H1 (cell line): Measurements from ENCODE around the gene CHD8. TPM values are rescaled to one million over a fixed set of nuclear protein-coding genes. Genes with fewer than 3 reads are reported as not detected.

Experiments used
- CTCF ChIA-PET: fragments of 300-600 bp; sonication (Branson Sonifier 250); formaldehyde crosslinking; loops from one replicate; lab custom pipeline; 2021; ENCODE audit not compliant: partially characterized antibody; lab: Charles Lee
- POLR2A ChIA-PET: fragments of 300-600 bp; sonication (Branson Sonifier 250); formaldehyde crosslinking; loops from one replicate; lab custom pipeline; 2021; ENCODE audit warnings: inconsistent platforms; ENCODE audit not compliant: partially characterized antibody; lab: Charles Lee
- DNase-seq, 2 experiments: peaks; one replicate each; pipeline versions ENCODE4 v3.0.0 to v3.0.0-alpha.2; 2010 to 2022; ENCODE audit warnings: low spot score in 2 of 2, low read depth in 1 of 2, mixed read lengths in 1 of 2
- FAIRE-seq: peaks from 2 replicates; lab custom pipeline; 2011; peaks lifted over from hg19 to GRCh38; lab: Jason Lieb, UNC
- H2AFZ ChIP-seq: 2 replicates; pipeline ENCODE4 v1.8.1; 2012; ENCODE audit warnings: low read length, inconsistent platforms
- H2AK5ac ChIP-seq: 2 replicates; pipeline ENCODE4 v1.6.1; 2013; ENCODE audit warnings: low read depth, low read length
- H2BK120ac ChIP-seq: replicated peaks from 2 replicates; pipeline ENCODE3; 2013; ENCODE audit warnings: low read depth, low read length, inconsistent platforms
- H2BK12ac ChIP-seq: 2 replicates; pipeline ENCODE4 v1.6.1; 2013; ENCODE audit warnings: low read depth, low read length
- H2BK15ac ChIP-seq: 2 replicates; pipeline ENCODE4 v1.6.1; 2013; ENCODE audit warnings: low read length
- H2BK20ac ChIP-seq: 2 replicates; pipeline ENCODE4 v1.6.1; 2013; ENCODE audit warnings: low read length
- H2BK5ac ChIP-seq: 2 replicates; pipeline ENCODE4 v1.6.1; 2013; ENCODE audit warnings: low read depth, low read length
- H3K14ac ChIP-seq: 2 replicates; pipeline ENCODE4 v1.6.1; 2013; ENCODE audit warnings: inconsistent platforms; ENCODE audit not compliant: insufficient read length
- H3K18ac ChIP-seq: 2 replicates; pipeline ENCODE4 v1.6.1; 2013; ENCODE audit warnings: low read length; ENCODE audit errors: extremely low read depth
- H3K23ac ChIP-seq: 2 replicates; pipeline ENCODE4 v1.6.1; 2013; ENCODE audit warnings: inconsistent platforms; ENCODE audit not compliant: insufficient read length
- H3K23me2 ChIP-seq: 2 replicates; pipeline ENCODE4 v1.6.1; 2013; ENCODE audit warnings: low read depth, low read length
- H3K27ac ChIP-seq: 2 replicates; pipeline ENCODE4 v1.6.1; 2011; ENCODE audit warnings: low read depth, low read length, inconsistent platforms
- H3K27me3 ChIP-seq, 4 experiments: replicated peaks in 1 of 4; 1 replicate in 1 of 4; 2 replicates in 3 of 4; pipeline versions ENCODE4 v1.6.1 to v1.8.1; 2011 to 2013; ENCODE audit warnings: low read length in 3 of 4, mild to moderate bottlenecking in 3 of 4, inconsistent platforms in 2 of 4, mixed read lengths in 2 of 4, moderate library complexity in 1 of 4; ENCODE audit not compliant: control insufficient read depth in 3 of 4, insufficient read depth in 3 of 4; ENCODE audit errors: extremely low read depth in 1 of 4
- H3K36me3 ChIP-seq, 4 experiments: 2 replicates each; pipeline versions ENCODE4 v1.6.1 to v1.8.1; 2011 to 2013; ENCODE audit warnings: mild to moderate bottlenecking in 4 of 4, low read length in 3 of 4, moderate library complexity in 2 of 4, control low read depth in 1 of 4, inconsistent platforms in 1 of 4; ENCODE audit not compliant: insufficient read depth in 4 of 4, control insufficient read depth in 2 of 4
- H3K4ac ChIP-seq: replicated peaks from 2 replicates; pipeline ENCODE3; 2013; ENCODE audit warnings: low read length, low read depth, mixed read lengths, inconsistent platforms; ENCODE audit not compliant: insufficient read length
- H3K4me1 ChIP-seq, 4 experiments: replicated peaks in 1 of 4; 1 replicate in 1 of 4; 2 replicates in 3 of 4; pipeline versions ENCODE4 v1.6.1 to v1.8.1; 2011 to 2013; ENCODE audit warnings: low read length in 3 of 4, inconsistent platforms in 2 of 4, mixed read lengths in 1 of 4; ENCODE audit not compliant: insufficient read depth in 4 of 4, control insufficient read depth in 3 of 4
- H3K4me2 ChIP-seq, 2 experiments: 2 replicates each; pipeline versions ENCODE4 v1.6.1 to v1.8.1; 2011 to 2013; ENCODE audit warnings: low read depth in 2 of 2, low read length in 2 of 2, control low read depth in 1 of 2, inconsistent platforms in 1 of 2, mild to moderate bottlenecking in 1 of 2; ENCODE audit not compliant: insufficient read depth in 1 of 2
- H3K4me3 ChIP-seq, 4 experiments: fragments of 200-600, 300-600 bp in 1 of 4; sonication (generic), shearing (Covaris generic), sonication (Bioruptor Twin) in 1 of 4; 2 replicates each; pipeline versions ENCODE4 v1.5.1 to v1.8.1; 2011 to 2016; ENCODE audit warnings: low read length in 4 of 4, low read depth in 3 of 4, control low read depth in 2 of 4, inconsistent platforms in 2 of 4, mild to moderate bottlenecking in 2 of 4, mixed read lengths in 1 of 4, moderate library complexity in 1 of 4; ENCODE audit not compliant: insufficient read depth in 2 of 4; ENCODE audit errors: extremely low read depth in 1 of 4
- H3K56ac ChIP-seq: replicated peaks from 2 replicates; pipeline ENCODE3; 2013; ENCODE audit warnings: low read depth, mild to moderate bottlenecking, mixed read lengths, low read length, inconsistent platforms; ENCODE audit not compliant: insufficient read length
- H3K79me1 ChIP-seq: 2 replicates; pipeline ENCODE4 v1.6.1; 2013; ENCODE audit warnings: low read depth, low read length, control low read depth
- H3K79me2 ChIP-seq, 2 experiments: 2 replicates each; pipeline versions ENCODE4 v1.6.1 to v1.8.1; 2012 to 2013; ENCODE audit warnings: low read length in 2 of 2, mild to moderate bottlenecking in 2 of 2, inconsistent platforms in 1 of 2; ENCODE audit not compliant: insufficient read depth in 2 of 2, control insufficient read depth in 1 of 2
- H3K9ac ChIP-seq, 4 experiments: replicated peaks in 1 of 4; 1 replicate in 1 of 4; 2 replicates in 3 of 4; pipeline versions ENCODE4 v1.6.1 to v1.8.1; 2011 to 2013; ENCODE audit warnings: low read depth in 3 of 4, low read length in 3 of 4, control low read depth in 2 of 4, mild to moderate bottlenecking in 2 of 4, moderate library complexity in 2 of 4, inconsistent platforms in 1 of 4; ENCODE audit errors: extremely low read depth in 1 of 4
- H3K9me3 ChIP-seq, 2 experiments: 2 replicates each; pipeline versions ENCODE4 v1.6.1 to v1.8.1; 2012 to 2013; ENCODE audit warnings: mild to moderate bottlenecking in 2 of 2, moderate library complexity in 2 of 2, control low read depth in 1 of 2, inconsistent platforms in 1 of 2, low read depth in 1 of 2, low read length in 1 of 2, mixed read lengths in 1 of 2; ENCODE audit not compliant: insufficient read depth in 2 of 2
- H4K20me1 ChIP-seq, 2 experiments: replicated peaks in 1 of 2; 2 replicates each; pipeline versions ENCODE3 to v1.8.1; 2011 to 2013; ENCODE audit warnings: inconsistent platforms in 2 of 2, low read length in 2 of 2, mild to moderate bottlenecking in 1 of 2; ENCODE audit not compliant: insufficient read depth in 2 of 2, control insufficient read depth in 1 of 2
- H4K5ac ChIP-seq: 2 replicates; pipeline ENCODE4 v1.6.1; 2013; ENCODE audit warnings: low read length, low read depth, mixed read lengths, inconsistent platforms; ENCODE audit not compliant: insufficient read length
- H4K8ac ChIP-seq: 2 replicates; pipeline ENCODE4 v1.8.0; 2013; ENCODE audit warnings: mild to moderate bottlenecking, moderate library complexity, low read length, inconsistent platforms; ENCODE audit not compliant: insufficient read depth; ENCODE audit errors: extremely low read depth
- H4K91ac ChIP-seq: replicated peaks from 2 replicates; pipeline ENCODE3; 2013; ENCODE audit warnings: low read length, mixed read lengths, inconsistent platforms; ENCODE audit not compliant: insufficient read length
- ATF3 ChIP-seq: IDR thresholded peaks from 2 replicates; pipeline ENCODE4 v1.6.1; 2011; ENCODE audit warnings: low read depth, mild to moderate bottlenecking, low read length; ENCODE audit not compliant: insufficient read depth
- POLR2AphosphoS5 ChIP-seq: IDR thresholded peaks from 2 replicates; pipeline ENCODE4 v1.6.1; 2011; ENCODE audit warnings: low read depth, low read length
- WGBS, 2 experiments: shearing (Covaris generic) in 1 of 2; methylation state at CpG; one replicate each; pipeline versions ENCODE4 v1.1.6 to v1.1.7; 2013 to 2015; ENCODE audit warnings: low lambda C conversion rate in 2 of 2, mixed read lengths in 2 of 2, inconsistent platforms in 1 of 2, low coverage in 1 of 2, missing lambda C conversion rate in 1 of 2; ENCODE audit not compliant: insufficient replicate concordance in 2 of 2, insufficient coverage in 1 of 2, insufficient read length in 1 of 2; ENCODE audit errors: extremely low coverage in 1 of 2, missing lambda C conversion rate in 1 of 2; 5-methylcytosine and 5-hydroxymethylcytosine counted together
- polyA plus RNA-seq, 7 experiments: library from polyadenylated mRNA; depleted of rRNA in 3 of 7; stranded (reverse) in 5 of 7; unstranded in 2 of 7; fragments of >200 nt in 5 of 7; fragments of 200-250 nt in 2 of 7; gene quantifications; 1 replicate in 5 of 7; 2 replicates in 1 of 7; 4 replicates in 1 of 7; pipeline versions ENCODE4 v1.2.1 to v1.2.3, GENCODE V29; 2011 to 2013; ENCODE audit warnings: missing spikeins in 2 of 7, mixed read lengths in 2 of 7
- total RNA-seq: library from RNA; stranded (reverse); fragmentation: NEBNext Ultra II Directional; extraction: Animal tissue kit (Norgen Biotek cat#: 25700); gene quantifications from 2 replicates; pipeline ENCODE4 v1.2.1, GENCODE V29; 2021

Gene CHD8
- total and polyA plus RNA-seq, 2 of the 8 experiments (the other 6 are each of a cell fraction or from before 2014, with no cell fraction given) = 88.3 to 140 TPM

DNA sequence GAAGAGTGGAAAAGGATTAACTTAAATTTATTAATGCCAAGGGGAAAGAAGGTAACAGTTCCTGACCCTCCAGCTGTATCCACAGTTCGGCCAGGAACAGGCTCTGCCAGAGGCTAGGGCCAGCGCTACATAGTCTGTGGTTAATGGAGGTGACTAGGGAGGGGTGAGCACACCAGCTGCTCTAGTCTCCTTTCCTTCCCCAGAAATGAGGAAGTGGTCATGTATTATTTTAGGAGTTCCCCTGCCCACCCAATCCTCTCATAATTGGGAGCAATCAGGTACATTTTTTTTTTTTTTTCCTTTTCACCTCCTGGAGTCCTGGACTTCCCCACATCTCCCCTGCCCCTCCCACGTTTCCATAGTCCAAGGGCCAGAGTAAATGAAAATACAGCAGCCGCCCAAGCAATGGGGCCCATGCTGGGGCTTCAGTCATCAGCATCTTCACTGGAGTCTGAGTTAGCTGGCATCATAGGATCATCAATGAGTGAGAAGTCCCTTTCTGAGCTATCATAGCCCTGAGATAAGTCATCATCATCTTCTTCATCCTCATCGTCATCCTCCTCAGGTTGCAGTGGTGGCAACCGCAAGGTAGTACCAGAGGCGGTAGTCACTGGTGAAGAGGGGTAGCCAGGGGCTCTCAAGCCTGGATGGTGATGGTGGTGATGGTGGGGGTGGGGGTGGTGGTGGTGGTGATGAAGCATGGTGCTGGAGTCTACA is 70.6 kb downstream of the CHD8 start:
- no peak for FAIRE-seq
- no peak for DNase-seq
- H2BK12ac ChIP-seq = no peak overlapping the region
- H2BK120ac ChIP-seq = no peak overlapping the region
- no peak overlapping the region for H4K5ac ChIP-seq
- H3K4me3 ChIP-seq = peak overlapping the region in 1 of 4 experiments; percentile 99; a peak in 4 of 8 replicates
- no peak overlapping the region for H2BK5ac ChIP-seq
- H2AK5ac ChIP-seq = no peak overlapping the region
- H2BK15ac ChIP-seq = no peak overlapping the region
- H3K4me1 ChIP-seq = peaks cover 0 to 3% (median 0%) of the 10 kb centered on the region in 4 experiments; a peak in 3 of 7 replicates
- no peak overlapping the region for H3K18ac ChIP-seq
- POLR2A ChIA-PET = interaction anchor here (0.7 to 2.2 kb wide), 12 partner anchors 10 to 145 kb away, joined by 3 to 15 read pairs (median 4); no protein-coding TSS in a partner anchor
- TF ChIP-seq POLR2AphosphoS5 (peak; percentile 24; the same call in 1 of the 2 replicates), ATF3 (no peak)
- no peak overlapping the region for H2BK20ac ChIP-seq
- CTCF ChIA-PET = interaction anchor here (0.7 to 1.0 kb wide), 3 partner anchors 14 to 141 kb away, joined by 3 to 5 read pairs (median 4); no protein-coding TSS in a partner anchor
- H3K27me3 ChIP-seq = no peaks in the 10 kb centered on the region
- H3K27ac ChIP-seq = no peak overlapping the region
- H2AFZ ChIP-seq = no peak overlapping the region
- H3K56ac ChIP-seq = no peak overlapping the region
- peaks cover 8% of the 10 kb centered on the region; the same call in 1 of the 2 replicates for H3K23me2 ChIP-seq
- H3K4me2 ChIP-seq = peak overlapping the region; percentile 74 to 96; a peak in 3 of 4 replicates
- peaks cover 11 to 39% (median 28%) of the 10 kb centered on the region in 4 experiments for H3K36me3 ChIP-seq
- no peak overlapping the region; a peak in 1 of 7 replicates for H3K9ac ChIP-seq
- H3K23ac ChIP-seq = no peak overlapping the region
- peaks cover 3% of the 10 kb centered on the region; the same call in 1 of the 2 replicates for H3K79me1 ChIP-seq
- 97% methylated on average over 7 of the region's 7 CpGs; no CpG with 5 or more reads in 1 of the 2 experiments for WGBS, 2 experiments
- no peak overlapping the region for H3K4ac ChIP-seq
- H3K14ac ChIP-seq = no peak overlapping the region
- no peak overlapping the region for H4K91ac ChIP-seq
- H4K20me1 ChIP-seq = peaks cover 2 to 3% of the 10 kb centered on the region in 2 experiments
- H4K8ac ChIP-seq = no peak overlapping the region
- H3K79me2 ChIP-seq = peaks cover 16 to 35% of the 10 kb centered on the region in 2 experiments
- no peaks in the 10 kb centered on the region for H3K9me3 ChIP-seq
